Lower leg skin (tissue), 4 donors: ENCODE data around the gene PRM3. TPM values are rescaled to one million over a fixed set of nuclear protein-coding genes. Genes with fewer than 3 reads are reported as not detected.

ENCODE experiments used
- DNase-seq, 2 donors: peaks; one replicate each; pipeline ENCODE4 v3.0.0-alpha.2; 2019; ENCODE audit warnings: low spot score in 2 of 2
- H3K4me3 ChIP-seq: fragments of 200-600 bp; sonication (generic); 2 replicates; pipeline ENCODE4 v1.5.1; 2017; ENCODE audit warnings: mild to moderate bottlenecking, low read depth; ENCODE audit not compliant: poor library complexity, severe bottlenecking
- CTCF ChIP-seq, 3 donors: fragments of 450-650 bp; IDR thresholded peaks; one replicate each; pipeline ENCODE4 v1.5.1; 2016; ENCODE audit warnings: antibody characterized with exemption in 3 of 3, mild to moderate bottlenecking in 3 of 3, moderate library complexity in 2 of 3
- POLR2A ChIP-seq, 2 donors: fragments of 450-650 bp; IDR thresholded peaks; one replicate each; pipeline ENCODE4 v1.6.1; 2016 to 2017; ENCODE audit warnings: antibody characterized with exemption in 2 of 2, mild to moderate bottlenecking in 1 of 2, moderate library complexity in 1 of 2
- WGBS, 2 donors: methylation state at CpG; one replicate each; pipeline ENCODE4 v1.1.5; 2018; 5-methylcytosine and 5-hydroxymethylcytosine counted together
- intact Hi-C: fragments of 100-400 bp; cut with DNase I; formaldehyde crosslinking; loops from one replicate; pipeline ENCODE4 v1.15.0; 2023; ENCODE audit warnings: low total_unique reads
- total RNA-seq, 4 donors: library from RNA; depleted of rRNA; stranded (reverse); fragments of >200 nt; gene quantifications; one replicate each; pipeline ENCODE4 v1.1.0, GENCODE V29; 2016

The PRM3 gene
- total RNA-seq, 4 donors from 2014 or later: not detected

- DNase-seq: no peak
- no peak overlapping the region for H3K4me3 ChIP-seq
- WGBS, 2 donors: 74 to 78% methylated on average over 5 of the region's 5 CpGs
- no peak for TF ChIP-seq POLR2A (IDR thresholded peaks at IDR 0.05)
- no peak for TF ChIP-seq CTCF (IDR thresholded peaks at IDR 0.05)
- intact Hi-C loops: loop anchor here (5.0 to 10.0 kb wide), 2 partner anchors 149 to 1226 kb away; no protein-coding TSS in a partner anchor
Observed at GRCh38 chr16:11253009-11253994, 20.1 kb downstream of the PRM3 start.

GRCh38 chr16:11252482-11252931, 20.9 kb downstream of the PRM3 start:
- 91% methylated on average over 8 of the region's 8 CpGs for WGBS, 2 donors
- intact Hi-C loops: loop anchor here (5.0 to 10.0 kb wide), 2 partner anchors 148 to 1225 kb away; no protein-coding TSS in a partner anchor
- no peak overlapping the region for H3K4me3 ChIP-seq
- TF ChIP-seq POLR2A (IDR thresholded peaks at IDR 0.05) (no peak), CTCF (IDR thresholded peaks at IDR 0.05) (no peak)
- no peak for DNase-seq

DNA sequence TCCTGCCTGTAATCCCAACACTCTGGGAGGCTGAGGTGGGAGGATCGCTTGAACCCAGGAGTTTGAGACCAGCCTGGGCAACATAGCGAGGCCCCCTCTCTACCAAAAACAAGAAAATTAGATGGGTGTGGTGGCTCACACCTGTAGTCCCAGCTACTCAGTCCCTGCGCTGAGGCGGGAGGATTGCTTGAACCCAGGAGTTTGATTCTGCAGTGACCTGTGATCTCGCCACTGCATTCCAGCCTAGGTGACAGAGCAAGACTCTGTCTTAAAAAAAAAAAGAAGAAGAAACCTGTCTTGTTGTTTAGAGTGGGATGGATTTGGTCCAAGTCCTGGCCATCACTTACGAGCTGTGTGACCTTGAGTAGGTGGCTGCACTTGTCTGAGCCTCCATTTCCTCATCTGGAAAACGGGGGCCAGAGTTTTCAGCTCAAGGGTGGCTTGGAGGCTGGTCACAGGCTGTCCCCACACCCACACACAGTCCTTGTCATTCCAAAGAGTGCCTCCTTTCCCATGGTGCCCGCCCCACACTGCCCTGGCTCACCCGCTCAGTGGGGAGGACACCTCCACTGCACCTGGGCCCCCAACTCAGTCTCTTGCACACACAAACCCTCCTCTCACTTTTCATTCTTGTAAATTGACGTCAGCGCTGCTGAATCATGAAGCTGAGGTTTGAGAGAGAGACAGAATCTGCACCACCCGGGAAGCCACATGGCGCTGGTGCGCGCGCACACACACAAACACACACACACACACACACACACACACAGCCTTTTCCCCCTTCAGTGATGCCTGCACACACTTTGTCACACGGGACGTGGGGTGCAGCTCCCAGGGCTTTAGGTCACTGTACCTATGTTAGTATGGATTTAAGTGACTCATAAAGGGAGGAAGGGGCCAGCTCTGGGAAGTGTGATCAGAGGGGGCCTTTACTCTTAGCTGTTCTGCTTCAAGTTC, 21.6 kb downstream of the PRM3 start:
- DNase-seq: no peak
- H3K4me3 ChIP-seq: no peak overlapping the region
- 81 to 83% methylated on average over 18 of the region's 18 CpGs for whole genome bisulfite sequencing, 2 donors
- intact Hi-C loops: loop anchor here (5.0 to 10.0 kb wide), 2 partner anchors 147 to 1225 kb away; no protein-coding TSS in a partner anchor
- TF ChIP-seq CTCF (IDR thresholded peaks at IDR 0.05): no peak
- no peak for TF ChIP-seq POLR2A (IDR thresholded peaks at IDR 0.05)

DNA sequence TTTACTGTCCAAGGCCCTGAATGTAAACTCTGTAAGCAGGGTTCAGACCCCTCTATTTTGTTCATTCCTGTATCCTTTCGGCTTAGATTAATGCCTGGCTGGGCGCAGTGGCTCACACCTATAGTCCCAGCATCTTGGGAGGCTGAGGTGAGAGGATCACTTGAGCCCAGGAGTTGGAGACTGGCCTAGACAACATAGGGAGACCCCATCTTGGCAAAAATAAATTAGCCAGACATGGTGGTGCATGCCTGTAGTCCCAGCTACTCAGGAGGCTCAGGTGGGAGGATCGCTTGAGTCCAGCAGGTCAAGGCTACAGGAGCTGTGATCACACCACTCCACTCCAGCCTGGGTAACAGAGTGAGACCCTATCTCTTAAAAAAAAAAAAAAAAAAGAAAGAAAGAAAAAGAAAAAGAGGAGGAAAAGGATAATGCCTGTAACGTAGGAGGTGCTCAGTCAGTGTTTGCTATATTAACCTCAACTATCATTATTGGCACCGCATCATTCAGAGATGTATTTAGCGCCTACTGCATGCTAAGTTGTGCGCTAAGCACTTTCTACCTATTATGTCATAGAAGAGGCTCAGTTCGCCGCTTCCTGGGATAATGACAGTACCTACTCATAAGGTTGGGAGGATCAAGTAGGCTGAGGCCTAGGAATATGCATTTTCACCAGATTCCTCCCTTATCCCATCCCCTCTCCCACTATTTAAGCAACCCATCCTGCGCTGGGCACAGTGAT, 22.5 kb downstream of the PRM3 start:
- WGBS, 2 donors: 93 to 97% methylated on average over 10 of the region's 10 CpGs
- intact Hi-C loops: loop anchor here (5.0 to 10.0 kb wide), 2 partner anchors 146 to 1224 kb away; no protein-coding TSS in a partner anchor
- H3K4me3 ChIP-seq: no peak overlapping the region
- TF ChIP-seq CTCF (IDR thresholded peaks at IDR 0.05): no peak
- no peak for TF ChIP-seq POLR2A (IDR thresholded peaks at IDR 0.05)
- DNase-seq: no peak
